HepG2 (cell line): ENCODE data around the gene PCDHGA1. TPM values are rescaled to one million over a fixed set of nuclear protein-coding genes. Genes with fewer than 3 reads are reported as not detected.

Experiments
- ATRX ChIP-seq: sonication (generic); formaldehyde crosslinking; IDR thresholded peaks from 2 replicates; pipeline ENCODE4 v1.4.0; 2020; ENCODE audit warnings: missing genetic modification reagents, borderline replicate concordance
- CC2D1A ChIP-seq: sonication (generic); formaldehyde crosslinking; IDR thresholded peaks from 2 replicates; pipeline ENCODE4 v1.8.1; 2023; ENCODE audit warnings: mild to moderate bottlenecking, missing genetic modification reagents
- KAT7 ChIP-seq: IDR thresholded peaks from 2 replicates; pipeline ENCODE4 v1.6.1; 2018; ENCODE audit warnings: borderline replicate concordance, missing compliant biosample characterization
- KLF16 ChIP-seq, 2 experiments: sonication (generic) in 1 of 2; formaldehyde crosslinking in 1 of 2; IDR thresholded peaks; 2 replicates each; pipeline versions ENCODE4 v1.6.1 to v1.8.0; 2016 to 2023; ENCODE audit warnings: missing genetic modification reagents in 2 of 2, missing compliant biosample characterization in 1 of 2
- MAFK ChIP-seq, 2 experiments: IDR thresholded peaks in 1 of 2; conservative IDR thresholded peaks in 1 of 2; 2 replicates each; pipeline ENCODE4 v1.6.1; 2011; ENCODE audit warnings: improper control_type of control experiment in 2 of 2, low read length in 2 of 2
- MTA1 ChIP-seq: sonication (generic); formaldehyde crosslinking; IDR thresholded peaks from 2 replicates; pipeline ENCODE4 v1.4.0; 2020; ENCODE audit warnings: missing genetic modification reagents, mild to moderate bottlenecking, borderline replicate concordance
- NFE2L2 ChIP-seq: fragments of 150-350 bp; IDR thresholded peaks from 2 replicates; pipeline ENCODE4 v1.6.1; 2014; ENCODE audit warnings: low read length
- RFX5 ChIP-seq: IDR thresholded peaks from 2 replicates; pipeline ENCODE4 v1.6.1; 2011; ENCODE audit warnings: low read depth, low read length, improper control_type of control experiment
- SMAD9 ChIP-seq: sonication (generic); formaldehyde crosslinking; IDR thresholded peaks from 2 replicates; pipeline ENCODE4 v1.5.1; 2020; ENCODE audit warnings: mild to moderate bottlenecking, missing genetic modification reagents
- SPEN ChIP-seq: sonication (generic); formaldehyde crosslinking; IDR thresholded peaks from 2 replicates; pipeline ENCODE4 v1.5.1; 2020; ENCODE audit warnings: low read depth, mild to moderate bottlenecking, missing genetic modification reagents
- TSC22D2 ChIP-seq: sonication (generic); formaldehyde crosslinking; IDR thresholded peaks from 2 replicates; pipeline ENCODE4 v1.5.1; 2020; ENCODE audit warnings: missing genetic modification reagents, mild to moderate bottlenecking, borderline replicate concordance
- ZBTB38 ChIP-seq: sonication (generic); formaldehyde crosslinking; IDR thresholded peaks from 2 replicates; pipeline ENCODE4 v1.5.1; 2020; ENCODE audit warnings: mild to moderate bottlenecking, missing genetic modification reagents
- ZMYM3 ChIP-seq: sonication (generic); formaldehyde crosslinking; IDR thresholded peaks from 2 replicates; pipeline ENCODE4 v1.5.1; 2020; ENCODE audit warnings: mild to moderate bottlenecking, missing genetic modification reagents
- ZNF20 ChIP-seq: sonication (generic); formaldehyde crosslinking; IDR thresholded peaks from 2 replicates; pipeline ENCODE4 v1.4.0; 2020; ENCODE audit warnings: mild to moderate bottlenecking, moderate library complexity, missing genetic modification reagents
- ZNF431 ChIP-seq: sonication (generic); formaldehyde crosslinking; IDR thresholded peaks from 2 replicates; pipeline ENCODE4 v1.9.0; 2022; ENCODE audit warnings: missing genetic modification reagents, low read depth, mild to moderate bottlenecking, borderline replicate concordance
- polyA plus RNA-seq, 8 experiments: library from polyadenylated mRNA; depleted of rRNA in 3 of 8; stranded (reverse) in 7 of 8; unstranded in 1 of 8; fragments of >200 nt; fragmentation: Illumina TruSeq in 4 of 8; extraction: Trizol in 4 of 8; gene quantifications; 2 replicates each; pipeline versions ENCODE4 v1.2.1 to v1.2.3, GENCODE V29; 2011 to 2016; ENCODE audit warnings: low read depth in 4 of 8, missing spikeins in 1 of 8, mixed read lengths in 1 of 8; ENCODE audit not compliant: insufficient read depth in 1 of 8
- total RNA-seq, 5 experiments: library from RNA; depleted of rRNA; stranded (reverse); fragments of >200 nt; fragmentation: Illumina TruSeq; extraction: Trizol; gene quantifications; 2 replicates each; pipeline ENCODE4 v1.2.3, GENCODE V29; 2016; ENCODE audit warnings: low read depth in 1 of 5
- TF ChIP-seq, protein P1 (sequence below): fragments of 450-650 bp; IDR thresholded peaks from 2 replicates; pipeline ENCODE4 v1.6.1; 2017
- TF ChIP-seq, protein P2 (sequence below): sonication (generic); formaldehyde crosslinking; IDR thresholded peaks from 2 replicates; pipeline ENCODE4 v1.8.0; 2022; ENCODE audit warnings: mild to moderate bottlenecking, missing genetic modification reagents, borderline replicate concordance
- TF ChIP-seq, protein P3 (sequence below): sonication (generic); formaldehyde crosslinking; IDR thresholded peaks from 2 replicates; pipeline ENCODE4 v1.8.0; 2022; ENCODE audit warnings: low read depth, missing genetic modification reagents
- TF ChIP-seq, protein P4 (sequence below): sonication (generic); formaldehyde crosslinking; IDR thresholded peaks from 2 replicates; pipeline ENCODE4 v1.4.0; 2020; ENCODE audit warnings: missing genetic modification reagents

PCDHGA1 gene
- total and polyA plus RNA-seq, 2 of the 13 experiments (the other 11 are each of a cell fraction or from before 2014, with no cell fraction given): 0.31 to 0.40 TPM

GRCh38 chr5:141320225-141321169, 9.8 kb upstream of the PCDHGA1 start, which contains the start of gene TAF7 (continued):
- TF ChIP-seq RFX5 (no peak), ZMYM3 (no peak), ZNF20 (CRISPR knock-in tag) (peak; percentile 62; the same call in 1 of the 2 replicates), NFE2L2 (no peak), MAFK (conservative IDR thresholded peaks at IDR 0.05 in 1 of 2, IDR thresholded peaks at IDR 0.05 in 1 of 2; ENCODE audit: low read length in 2 of 2) (peak in 1 of 2 experiments; percentile 38; a peak in 2 of 4 replicates), CC2D1A (no peak), MTA1 (CRISPR knock-in tag) (peak; percentile 36; the same call in 1 of the 2 replicates), SMAD9 (CRISPR knock-in tag) (no peak), ZBTB38 (CRISPR knock-in tag) (peak; percentile 77), KAT7 (CRISPR knock-in tag) (peak; percentile 30; the same call in 1 of the 2 replicates), ATRX (no peak), SPEN (CRISPR knock-in tag) (peak; percentile 91), ZNF431 (0 out of 2 replicates have a peak, but pooled peaks have one; percentile 11), KLF16 (CRISPR knock-in tag; IDR thresholded peaks at IDR 0.05) (0 out of 4 replicates have a peak, but pooled peaks of 1 of the 2 experiments have one; percentile 40), TSC22D2 (CRISPR knock-in tag) (no peak)
- TF ChIP-seq, protein P1, sequence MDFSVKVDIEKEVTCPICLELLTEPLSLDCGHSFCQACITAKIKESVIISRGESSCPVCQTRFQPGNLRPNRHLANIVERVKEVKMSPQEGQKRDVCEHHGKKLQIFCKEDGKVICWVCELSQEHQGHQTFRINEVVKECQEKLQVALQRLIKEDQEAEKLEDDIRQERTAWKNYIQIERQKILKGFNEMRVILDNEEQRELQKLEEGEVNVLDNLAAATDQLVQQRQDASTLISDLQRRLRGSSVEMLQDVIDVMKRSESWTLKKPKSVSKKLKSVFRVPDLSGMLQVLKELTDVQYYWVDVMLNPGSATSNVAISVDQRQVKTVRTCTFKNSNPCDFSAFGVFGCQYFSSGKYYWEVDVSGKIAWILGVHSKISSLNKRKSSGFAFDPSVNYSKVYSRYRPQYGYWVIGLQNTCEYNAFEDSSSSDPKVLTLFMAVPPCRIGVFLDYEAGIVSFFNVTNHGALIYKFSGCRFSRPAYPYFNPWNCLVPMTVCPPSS: no peak
- TF ChIP-seq, protein P2, sequence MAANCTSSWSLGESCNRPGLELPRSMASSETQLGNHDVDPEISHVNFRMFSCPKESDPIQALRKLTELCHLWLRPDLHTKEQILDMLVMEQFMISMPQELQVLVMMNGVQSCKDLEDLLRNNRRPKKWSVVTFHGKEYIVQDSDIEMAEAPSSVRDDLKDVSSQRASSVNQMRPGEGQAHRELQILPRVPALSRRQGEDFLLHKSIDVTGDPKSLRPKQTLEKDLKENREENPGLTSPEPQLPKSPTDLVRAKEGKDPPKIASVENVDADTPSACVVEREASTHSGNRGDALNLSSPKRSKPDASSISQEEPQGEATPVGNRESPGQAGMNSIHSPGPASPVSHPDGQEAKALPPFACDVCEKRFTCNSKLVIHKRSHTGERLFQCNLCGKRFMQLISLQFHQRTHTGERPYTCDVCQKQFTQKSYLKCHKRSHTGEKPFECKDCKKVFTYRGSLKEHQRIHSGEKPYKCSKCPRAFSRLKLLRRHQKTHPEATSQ (CRISPR knock-in tag): peak; percentile 14; the same call in 1 of the 2 replicates
- TF ChIP-seq, protein P3, sequence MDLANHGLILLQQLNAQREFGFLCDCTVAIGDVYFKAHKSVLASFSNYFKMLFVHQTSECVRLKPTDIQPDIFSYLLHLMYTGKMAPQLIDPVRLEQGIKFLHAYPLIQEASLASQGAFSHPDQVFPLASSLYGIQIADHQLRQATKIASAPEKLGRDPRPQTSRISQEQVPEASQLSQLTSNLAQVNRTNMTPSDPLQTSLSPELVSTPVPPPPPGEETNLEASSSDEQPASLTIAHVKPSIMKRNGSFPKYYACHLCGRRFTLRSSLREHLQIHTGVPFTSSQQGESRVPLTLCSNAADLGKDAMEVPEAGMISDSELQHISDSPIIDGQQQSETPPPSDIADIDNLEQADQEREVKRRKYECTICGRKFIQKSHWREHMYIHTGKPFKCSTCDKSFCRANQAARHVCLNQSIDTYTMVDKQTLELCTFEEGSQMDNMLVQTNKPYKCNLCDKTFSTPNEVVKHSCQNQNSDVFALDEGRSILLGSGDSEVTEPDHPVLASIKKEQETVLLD (CRISPR knock-in tag): no peak
- TF ChIP-seq, protein P4, sequence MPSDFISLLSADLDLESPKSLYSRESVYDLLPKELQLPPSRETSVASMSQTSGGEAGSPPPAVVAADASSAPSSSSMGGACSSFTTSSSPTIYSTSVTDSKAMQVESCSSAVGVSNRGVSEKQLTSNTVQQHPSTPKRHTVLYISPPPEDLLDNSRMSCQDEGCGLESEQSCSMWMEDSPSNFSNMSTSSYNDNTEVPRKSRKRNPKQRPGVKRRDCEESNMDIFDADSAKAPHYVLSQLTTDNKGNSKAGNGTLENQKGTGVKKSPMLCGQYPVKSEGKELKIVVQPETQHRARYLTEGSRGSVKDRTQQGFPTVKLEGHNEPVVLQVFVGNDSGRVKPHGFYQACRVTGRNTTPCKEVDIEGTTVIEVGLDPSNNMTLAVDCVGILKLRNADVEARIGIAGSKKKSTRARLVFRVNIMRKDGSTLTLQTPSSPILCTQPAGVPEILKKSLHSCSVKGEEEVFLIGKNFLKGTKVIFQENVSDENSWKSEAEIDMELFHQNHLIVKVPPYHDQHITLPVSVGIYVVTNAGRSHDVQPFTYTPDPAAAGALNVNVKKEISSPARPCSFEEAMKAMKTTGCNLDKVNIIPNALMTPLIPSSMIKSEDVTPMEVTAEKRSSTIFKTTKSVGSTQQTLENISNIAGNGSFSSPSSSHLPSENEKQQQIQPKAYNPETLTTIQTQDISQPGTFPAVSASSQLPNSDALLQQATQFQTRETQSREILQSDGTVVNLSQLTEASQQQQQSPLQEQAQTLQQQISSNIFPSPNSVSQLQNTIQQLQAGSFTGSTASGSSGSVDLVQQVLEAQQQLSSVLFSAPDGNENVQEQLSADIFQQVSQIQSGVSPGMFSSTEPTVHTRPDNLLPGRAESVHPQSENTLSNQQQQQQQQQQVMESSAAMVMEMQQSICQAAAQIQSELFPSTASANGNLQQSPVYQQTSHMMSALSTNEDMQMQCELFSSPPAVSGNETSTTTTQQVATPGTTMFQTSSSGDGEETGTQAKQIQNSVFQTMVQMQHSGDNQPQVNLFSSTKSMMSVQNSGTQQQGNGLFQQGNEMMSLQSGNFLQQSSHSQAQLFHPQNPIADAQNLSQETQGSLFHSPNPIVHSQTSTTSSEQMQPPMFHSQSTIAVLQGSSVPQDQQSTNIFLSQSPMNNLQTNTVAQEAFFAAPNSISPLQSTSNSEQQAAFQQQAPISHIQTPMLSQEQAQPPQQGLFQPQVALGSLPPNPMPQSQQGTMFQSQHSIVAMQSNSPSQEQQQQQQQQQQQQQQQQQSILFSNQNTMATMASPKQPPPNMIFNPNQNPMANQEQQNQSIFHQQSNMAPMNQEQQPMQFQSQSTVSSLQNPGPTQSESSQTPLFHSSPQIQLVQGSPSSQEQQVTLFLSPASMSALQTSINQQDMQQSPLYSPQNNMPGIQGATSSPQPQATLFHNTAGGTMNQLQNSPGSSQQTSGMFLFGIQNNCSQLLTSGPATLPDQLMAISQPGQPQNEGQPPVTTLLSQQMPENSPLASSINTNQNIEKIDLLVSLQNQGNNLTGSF (CRISPR knock-in tag): 0 out of 2 replicates have a peak, but pooled peaks have one; percentile 38
